HG02973 (cell line): ENCODE data around the gene INHA.

ENCODE experiments used
- ATAC-seq: cut with Tn5 transposase; IDR thresholded peaks from one replicate; pipeline ENCODE4 v1.9.1; 2021; ENCODE audit warnings: moderate library complexity; ENCODE audit not compliant: unreplicated experiment

Gene INHA

GRCh38 chr2:219573166-219573565 lies 1.1 kb downstream of the INHA start:
- ATAC-seq: no peak

GRCh38 chr2:219574484-219575311 lies 2.6 kb downstream of the INHA start:
- no peak for ATAC-seq

GRCh38 chr2:219575566-219576504 lies 3.7 kb downstream of the INHA start:
- no peak for ATAC-seq

GRCh38 chr2:219576505-219577388 lies 4.6 kb downstream of the INHA start:
- no peak for ATAC-seq

GRCh38 chr2:219578811-219579613 lies 6.9 kb downstream of the INHA start:
- ATAC-seq: no peak

GRCh38 chr2:219581346-219581745 lies 9.2 kb downstream of the INHA start:
- ATAC-seq: no peak

- ATAC-seq: no peak
Observed at GRCh38 chr2:219591091-219591490, 19.0 kb downstream of the INHA start.

- ATAC-seq: no peak
Observed at GRCh38 chr2:219592736-219593135, 20.6 kb downstream of the INHA start.

GRCh38 chr2:219593154-219593553 lies 21.0 kb downstream of the INHA start:
- no peak for ATAC-seq

- no peak for ATAC-seq
Observed at GRCh38 chr2:219595256-219595655, 23.1 kb downstream of the INHA start.

- ATAC-seq: peak; percentile 3
Observed at GRCh38 chr2:219596954-219597551, 24.9 kb downstream of the INHA start.

GRCh38 chr2:219597552-219598307 lies 25.6 kb downstream of the INHA start, which contains the start of gene STK11IP:
TSS of gene STK11IP (plus strand) at chr2:219597857. CDS start at chr2:219598120, 263 bp downstream.
- peak; percentile 88 for ATAC-seq

- no peak for ATAC-seq
Observed at GRCh38 chr2:219598308-219599078, 26.4 kb downstream of the INHA start.

GRCh38 chr2:219603771-219604170 lies 31.7 kb downstream of the INHA start:
- no peak for ATAC-seq

GRCh38 chr2:219605607-219605954 lies 33.5 kb downstream of the INHA start:
- ATAC-seq: no peak

GRCh38 chr2:219607931-219608330 lies 35.8 kb downstream of the INHA start:
- no peak for ATAC-seq

- no peak for ATAC-seq
Observed at GRCh38 chr2:219608399-219608964, 36.4 kb downstream of the INHA start.
